GM12801 (cell line): ENCODE measurements around the gene NDUFAF3.

Experiments used
- TF ChIP-seq, protein P1 (sequence below): IDR thresholded peaks from one replicate; pipeline ENCODE4 v1.5.1; 2011; ENCODE audit warnings: control low read depth; ENCODE audit not compliant: insufficient read length; ENCODE audit errors: extremely low read depth

NDUFAF3 gene

DNA sequence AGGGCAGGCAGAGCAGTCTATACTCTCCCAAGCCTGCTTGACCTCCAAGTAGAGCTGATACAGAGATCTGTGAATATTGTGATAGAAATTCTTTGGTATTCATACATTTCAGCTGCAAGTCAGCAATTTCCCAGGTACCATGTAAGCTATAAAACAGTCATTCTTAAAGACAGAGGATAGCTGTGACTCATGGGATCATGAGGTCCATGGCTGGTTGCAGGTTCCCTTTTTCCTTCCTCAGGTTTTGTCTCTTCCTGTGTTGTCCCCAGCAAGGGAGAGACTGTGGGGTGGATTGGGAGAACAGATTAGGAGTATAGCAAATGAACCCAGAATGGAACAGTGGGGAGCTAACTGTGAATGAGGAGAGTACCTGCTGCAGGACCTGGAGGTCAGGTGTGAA lies 37.3 kb upstream of the NDUFAF3 start:
- TF ChIP-seq, protein P1, sequence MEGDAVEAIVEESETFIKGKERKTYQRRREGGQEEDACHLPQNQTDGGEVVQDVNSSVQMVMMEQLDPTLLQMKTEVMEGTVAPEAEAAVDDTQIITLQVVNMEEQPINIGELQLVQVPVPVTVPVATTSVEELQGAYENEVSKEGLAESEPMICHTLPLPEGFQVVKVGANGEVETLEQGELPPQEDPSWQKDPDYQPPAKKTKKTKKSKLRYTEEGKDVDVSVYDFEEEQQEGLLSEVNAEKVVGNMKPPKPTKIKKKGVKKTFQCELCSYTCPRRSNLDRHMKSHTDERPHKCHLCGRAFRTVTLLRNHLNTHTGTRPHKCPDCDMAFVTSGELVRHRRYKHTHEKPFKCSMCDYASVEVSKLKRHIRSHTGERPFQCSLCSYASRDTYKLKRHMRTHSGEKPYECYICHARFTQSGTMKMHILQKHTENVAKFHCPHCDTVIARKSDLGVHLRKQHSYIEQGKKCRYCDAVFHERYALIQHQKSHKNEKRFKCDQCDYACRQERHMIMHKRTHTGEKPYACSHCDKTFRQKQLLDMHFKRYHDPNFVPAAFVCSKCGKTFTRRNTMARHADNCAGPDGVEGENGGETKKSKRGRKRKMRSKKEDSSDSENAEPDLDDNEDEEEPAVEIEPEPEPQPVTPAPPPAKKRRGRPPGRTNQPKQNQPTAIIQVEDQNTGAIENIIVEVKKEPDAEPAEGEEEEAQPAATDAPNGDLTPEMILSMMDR: no peak

DNA sequence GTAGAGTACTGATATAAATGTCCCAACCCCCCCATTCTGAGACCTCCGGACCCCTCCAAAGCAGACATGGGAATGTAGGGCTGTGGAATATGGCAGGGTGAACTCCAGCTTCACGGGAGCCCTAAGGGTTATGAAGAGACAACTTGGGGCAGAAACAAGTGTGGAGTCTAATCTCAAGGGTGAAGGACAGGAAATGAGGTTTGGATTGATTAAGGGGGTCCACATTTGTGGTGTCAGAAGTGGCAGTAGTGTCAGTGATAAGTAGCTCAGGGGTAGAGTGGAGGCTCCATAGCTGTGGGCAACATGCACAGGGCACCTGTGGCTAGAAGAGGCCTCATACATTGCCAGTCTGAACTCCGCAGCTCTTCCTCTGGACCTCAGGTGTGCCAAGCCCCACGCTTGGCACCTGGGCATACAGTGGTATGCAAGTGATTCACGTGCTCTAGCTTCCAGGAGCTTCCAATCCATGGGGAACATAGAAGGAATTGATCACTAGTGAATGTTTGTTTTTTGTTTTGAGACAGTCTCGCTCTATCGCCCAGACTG lies 36.0 kb upstream of the NDUFAF3 start:
- TF ChIP-seq, protein P1: no peak

DNA sequence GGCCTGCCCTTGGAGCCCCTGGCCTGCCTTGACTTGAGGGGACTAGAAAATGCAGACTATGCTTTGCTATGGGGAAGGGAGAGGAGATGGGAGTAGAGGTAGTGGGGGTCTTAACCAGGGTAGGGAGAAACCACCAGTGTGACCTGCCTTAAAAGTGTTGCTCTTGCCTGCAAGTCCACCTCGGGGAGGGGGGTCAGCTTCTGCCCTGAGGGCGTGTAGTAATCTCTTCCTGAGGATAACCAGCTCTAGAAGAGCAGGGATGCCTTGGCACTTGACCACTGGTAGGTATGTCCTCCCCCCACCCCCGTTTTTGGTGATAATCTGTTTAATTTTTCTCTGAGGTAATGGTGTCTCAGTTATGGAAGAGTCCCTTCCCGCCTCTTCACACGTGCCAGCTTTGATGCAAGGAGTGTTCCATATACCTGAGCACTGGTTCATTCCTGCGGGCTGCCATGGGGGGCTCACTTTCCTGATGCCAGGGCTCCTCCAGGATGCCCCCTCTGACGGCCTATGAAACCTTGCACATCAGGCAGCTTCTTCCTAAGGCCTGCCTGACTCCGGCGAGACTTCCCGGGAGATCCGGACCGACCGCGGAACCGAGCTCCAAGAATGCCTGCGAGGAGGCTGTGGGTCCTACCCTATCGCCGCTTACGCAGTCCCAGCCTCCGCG lies 32.7 kb upstream of the NDUFAF3 start:
- TF ChIP-seq, protein P1: no peak

DNA sequence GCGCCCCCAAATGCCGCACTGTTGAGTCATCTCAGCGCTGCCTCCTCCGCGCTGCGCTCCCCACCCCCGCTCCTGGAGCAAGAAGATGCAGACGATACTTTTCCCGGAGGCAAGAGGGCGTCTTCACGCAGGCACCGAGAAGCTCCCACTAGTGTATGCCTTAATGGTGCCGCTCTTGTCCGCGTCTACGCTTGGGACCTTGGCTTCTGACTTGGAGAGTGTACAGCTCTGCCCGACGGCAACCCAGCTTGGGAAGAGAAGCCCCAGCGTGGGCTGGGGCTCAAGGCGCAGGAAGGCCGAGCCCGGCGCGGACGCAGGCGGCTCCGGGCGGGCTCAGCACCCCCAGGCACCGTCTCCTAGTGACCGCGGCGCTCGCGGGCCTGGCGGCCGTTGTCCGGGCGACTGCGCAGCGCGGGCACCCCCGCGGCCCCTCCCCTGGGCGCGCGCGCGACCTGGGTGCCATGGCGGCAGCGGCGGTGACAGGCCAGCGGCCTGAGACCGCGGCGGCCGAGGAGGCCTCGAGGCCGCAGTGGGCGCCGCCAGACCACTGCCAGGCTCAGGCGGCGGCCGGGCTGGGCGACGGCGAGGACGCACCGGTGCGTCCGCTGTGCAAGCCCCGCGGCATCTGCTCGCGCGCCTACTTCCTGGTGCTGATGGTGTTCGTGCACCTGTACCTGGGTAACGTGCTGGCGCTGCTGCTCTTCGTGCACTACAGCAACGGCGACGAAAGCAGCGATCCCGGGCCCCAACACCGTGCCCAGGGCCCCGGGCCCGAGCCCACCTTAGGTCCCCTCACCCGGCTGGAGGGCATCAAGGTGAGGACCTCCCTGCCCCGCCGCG lies 31.9 kb upstream of the NDUFAF3 start, which contains the start of gene P4HTM:
Gene P4HTM (plus strand): TSS at position 446 of the 840 bp plus-strand sequence. CDS start 16 bp downstream, at position 462.
- TF ChIP-seq, protein P1: no peak

DNA sequence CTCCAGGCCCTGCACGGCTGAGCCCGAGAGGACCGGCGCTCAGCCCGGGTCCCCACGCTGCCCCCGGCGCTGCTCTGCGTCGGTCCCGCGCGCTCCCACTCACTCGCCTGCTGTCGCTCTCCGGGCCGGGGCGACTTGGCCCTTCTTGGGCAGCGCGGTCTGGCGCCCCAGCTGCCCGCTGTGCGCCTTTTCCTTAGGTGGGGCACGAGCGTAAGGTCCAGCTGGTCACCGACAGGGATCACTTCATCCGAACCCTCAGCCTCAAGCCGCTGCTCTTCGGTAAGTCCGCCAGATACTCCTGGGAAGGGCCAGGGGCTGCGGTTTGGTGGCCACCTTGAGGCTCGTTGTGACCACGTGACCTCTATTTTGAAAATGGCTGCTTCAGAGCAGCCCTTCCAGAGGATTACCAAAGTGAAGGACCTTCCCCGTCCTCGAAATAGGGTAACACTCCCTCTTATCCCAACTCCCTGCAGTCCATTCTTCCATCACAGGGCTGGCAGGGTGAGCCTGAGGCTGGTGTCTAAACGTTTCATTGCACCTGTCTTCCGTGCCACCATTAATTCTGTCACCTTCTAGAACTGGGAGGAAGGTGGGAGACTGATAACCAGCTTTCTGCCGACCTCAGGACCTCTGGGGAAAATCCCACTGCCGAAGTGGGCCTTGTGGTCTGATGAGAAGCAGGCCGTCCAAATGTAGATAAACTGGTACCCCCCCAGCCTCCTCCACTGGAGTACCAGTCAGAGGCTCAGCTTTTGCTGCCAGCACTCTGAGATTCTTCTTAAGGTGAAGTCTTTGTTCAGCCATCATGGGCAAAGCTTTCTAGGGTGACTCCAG lies 31.1 kb upstream of the NDUFAF3 start:
- TF ChIP-seq, protein P1: no peak

DNA sequence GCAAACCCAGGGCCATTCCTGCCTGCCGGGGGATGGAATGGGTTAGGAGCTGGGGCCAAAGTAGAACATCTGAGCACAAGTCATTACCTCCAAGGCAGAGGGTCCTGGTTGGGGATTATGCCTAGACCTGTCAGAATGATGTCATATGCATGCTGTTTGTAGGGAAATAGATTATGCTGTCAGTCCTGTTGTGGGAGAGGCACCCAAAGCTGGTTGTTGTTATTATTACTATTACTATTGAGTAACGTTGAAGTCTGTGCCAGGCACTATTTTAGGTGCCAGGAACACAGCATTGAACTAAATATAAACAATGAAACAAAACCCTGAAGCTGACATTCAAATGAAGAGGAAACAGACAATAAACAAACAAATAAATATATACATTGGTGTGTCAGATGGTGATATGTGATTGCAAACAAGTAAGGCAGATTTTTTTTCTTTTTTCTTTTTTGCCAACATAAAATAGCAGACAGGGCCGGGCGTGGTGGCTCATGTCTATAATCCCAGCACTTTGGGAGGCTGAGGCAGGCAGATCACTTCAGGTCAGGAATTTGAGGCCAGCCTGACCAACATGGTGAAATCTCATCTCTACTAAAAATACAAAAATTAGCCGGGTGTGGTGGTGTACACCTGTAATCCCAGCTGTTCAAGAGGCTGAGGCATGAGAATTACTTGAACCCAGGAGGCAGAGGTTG lies 29.9 kb upstream of the NDUFAF3 start:
- TF ChIP-seq, protein P1: no peak
